GM19467 (cell line): ENCODE results near the gene PLA2G5.

ENCODE experiments used
- ATAC-seq: cut with Tn5 transposase; IDR thresholded peaks from one replicate; pipeline ENCODE4 v1.9.1; 2021; ENCODE audit warnings: mild to moderate bottlenecking, moderate library complexity; ENCODE audit not compliant: unreplicated experiment

PLA2G5 gene

DNA sequence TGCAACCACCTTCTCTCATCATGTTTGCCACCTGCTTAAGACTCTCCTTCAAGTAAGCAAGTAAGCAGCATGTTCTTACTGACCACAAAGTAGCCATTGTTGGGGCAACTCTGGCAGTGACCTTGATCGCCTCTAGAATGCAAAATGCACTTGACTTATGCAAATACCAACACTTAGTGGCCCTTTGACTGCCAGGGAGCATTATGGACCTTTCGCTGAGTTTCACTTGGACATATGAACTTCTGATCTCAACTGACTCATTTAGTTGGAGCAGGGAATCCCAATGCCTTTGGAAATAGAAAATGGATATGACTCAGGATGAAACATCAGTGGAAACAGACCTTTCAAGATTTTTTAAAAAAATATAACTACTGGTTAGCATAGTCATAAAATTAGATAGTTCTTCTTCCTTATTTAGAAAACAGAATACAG is 6.1 kb upstream of the PLA2G5 start:
- no peak for ATAC-seq

DNA sequence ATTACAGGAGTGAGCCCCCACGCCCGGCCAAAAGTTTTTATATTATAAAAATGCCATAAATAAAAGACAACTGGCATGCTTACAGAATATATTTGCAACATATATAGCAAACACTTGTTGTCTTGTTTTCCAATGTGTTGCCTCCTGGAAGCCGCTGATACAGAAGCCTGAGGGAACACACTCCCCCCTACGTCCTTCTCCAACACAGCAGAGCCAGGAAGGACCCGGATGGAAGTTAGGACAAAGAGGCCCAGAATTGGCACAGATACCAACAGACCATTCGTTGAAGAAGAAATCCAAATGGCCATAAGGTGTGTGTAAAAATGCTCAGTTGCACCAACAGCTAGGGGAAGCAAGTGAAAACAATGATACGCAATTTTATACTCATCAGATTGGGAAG is 1.3 kb upstream of the PLA2G5 start:
- no peak for ATAC-seq

DNA sequence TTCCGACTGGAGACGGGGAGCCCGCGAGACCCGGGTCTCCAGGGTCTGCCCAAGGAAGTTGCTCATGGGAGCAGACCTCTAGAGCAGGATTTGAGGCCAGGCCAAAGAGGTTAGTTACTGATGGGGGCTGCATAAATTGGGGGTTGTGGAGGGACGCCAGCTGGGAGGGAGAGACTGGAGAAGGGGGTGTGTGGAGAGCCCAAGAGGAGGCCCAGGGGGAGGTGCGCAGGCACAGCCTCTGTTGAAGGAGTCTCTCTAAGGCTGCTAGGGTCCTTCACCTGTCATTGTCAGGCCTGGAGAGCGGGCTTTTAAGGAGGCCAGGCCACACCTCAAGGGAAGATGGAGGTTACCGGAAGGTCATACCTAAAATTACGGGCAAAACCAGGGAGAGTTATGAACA is 363 bp downstream of the PLA2G5 start:
- ATAC-seq, result no peak

DNA sequence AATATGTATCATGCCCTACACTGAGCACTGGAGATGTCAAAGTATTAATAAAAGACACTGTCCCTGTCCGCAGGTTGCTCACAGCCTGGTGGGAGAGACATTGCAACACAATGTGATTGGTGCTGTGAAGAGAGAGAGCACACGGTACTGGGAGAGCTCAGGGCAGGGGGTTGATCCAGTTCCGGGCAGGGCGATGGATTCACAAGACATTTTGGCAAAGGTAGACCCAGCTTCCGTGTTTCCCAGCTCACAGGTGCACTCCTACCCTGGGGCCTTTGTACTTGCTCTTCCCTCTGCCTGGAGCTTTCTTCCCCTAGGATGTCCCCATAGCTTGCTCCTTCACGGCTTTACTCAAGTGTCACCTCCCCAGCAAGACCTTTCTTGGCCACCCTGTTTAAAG is 1.4 kb downstream of the PLA2G5 start:
- no peak for ATAC-seq

DNA sequence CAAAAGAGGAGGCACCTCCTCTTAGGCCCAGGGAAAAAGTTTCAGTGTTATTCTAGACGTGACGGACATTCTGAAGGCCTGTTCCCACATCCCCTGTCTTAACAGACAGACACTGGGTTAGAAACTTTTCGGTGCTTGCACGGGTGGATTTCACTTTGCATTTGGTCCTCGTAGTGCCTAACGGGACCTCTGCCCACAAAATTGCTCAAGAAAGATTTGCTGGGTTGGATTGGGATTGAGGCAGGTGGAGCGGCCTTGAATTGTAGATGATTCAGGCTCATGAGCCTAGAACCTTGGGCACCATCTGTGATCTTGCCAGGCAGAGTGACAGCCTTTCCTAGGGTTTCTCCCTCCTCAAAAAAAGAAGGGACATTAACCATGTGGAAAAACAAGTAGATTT is 2.8 kb downstream of the PLA2G5 start:
- ATAC-seq, result no peak

DNA sequence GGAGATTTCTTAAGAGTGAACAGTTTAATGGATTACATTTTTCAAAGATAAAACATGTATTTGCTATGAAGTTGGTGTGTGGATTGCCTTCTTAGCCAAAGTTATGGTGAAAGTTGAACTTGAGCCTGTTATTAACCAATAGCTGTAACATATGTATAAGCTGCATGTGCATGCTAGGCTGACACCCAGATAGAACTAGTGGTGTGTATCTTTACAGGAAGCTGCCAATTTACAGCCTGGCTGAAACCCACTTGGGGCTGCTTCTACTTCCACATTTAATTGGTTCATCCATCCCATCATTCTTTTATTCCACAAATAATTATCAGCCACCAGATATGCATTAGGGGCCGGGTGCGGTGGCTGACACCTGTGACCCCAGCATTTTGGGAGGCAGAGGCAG is 3.3 kb downstream of the PLA2G5 start:
- no peak for ATAC-seq

DNA sequence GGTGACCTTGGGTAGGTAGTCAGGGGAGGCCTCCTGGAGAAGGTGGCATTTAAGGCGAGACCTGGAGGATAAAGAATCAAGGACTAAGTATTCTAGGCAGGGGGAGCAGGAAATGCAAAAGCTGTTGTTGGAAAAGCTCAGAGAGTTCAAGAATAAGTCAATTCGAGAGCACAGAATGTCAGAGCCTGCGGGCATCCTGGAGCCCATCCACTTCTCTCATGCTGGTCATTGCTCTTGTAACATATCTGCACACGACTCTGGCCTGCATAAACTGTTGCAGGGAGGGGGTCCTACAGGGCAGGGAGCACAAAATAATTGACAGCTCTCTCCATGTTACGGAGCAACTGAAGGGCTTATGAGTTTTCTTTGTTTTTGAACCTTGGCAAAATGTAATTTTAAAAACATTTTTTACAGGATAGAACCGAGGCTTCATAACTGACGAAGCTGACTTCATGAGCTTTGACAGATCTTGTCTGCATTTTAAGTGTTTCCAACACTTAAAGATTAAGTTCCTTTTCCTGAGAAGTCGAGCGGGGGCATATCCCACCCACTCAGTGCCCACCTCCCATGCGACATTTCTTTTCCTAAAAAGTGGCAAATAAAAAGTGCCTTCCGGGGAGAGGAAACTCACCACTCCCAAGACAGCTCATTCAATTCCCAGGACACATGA is 4.2 kb downstream of the PLA2G5 start:
- ATAC-seq, result no peak

DNA sequence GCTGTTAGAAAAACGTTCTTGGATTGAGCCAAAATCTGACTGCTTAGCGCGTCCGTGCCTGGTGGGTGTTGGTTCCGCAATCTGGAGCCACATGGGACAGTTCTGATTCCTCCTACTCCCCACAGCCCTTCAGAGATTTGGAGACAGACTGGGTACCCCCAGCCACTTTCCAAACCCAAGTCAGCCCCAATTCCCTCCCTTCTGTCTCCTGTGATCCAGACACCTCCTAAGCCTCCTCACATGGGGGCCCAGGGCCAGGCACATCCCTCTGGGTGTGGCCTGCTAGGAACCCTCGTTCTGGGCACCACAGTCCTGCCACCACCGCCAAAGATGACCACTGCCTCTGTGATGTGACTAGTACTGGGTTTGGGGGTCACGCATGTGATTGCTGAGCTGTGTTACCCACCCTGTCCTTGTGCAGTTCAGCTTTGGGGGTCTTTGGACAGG is 4.8 kb downstream of the PLA2G5 start:
- no peak for ATAC-seq

DNA sequence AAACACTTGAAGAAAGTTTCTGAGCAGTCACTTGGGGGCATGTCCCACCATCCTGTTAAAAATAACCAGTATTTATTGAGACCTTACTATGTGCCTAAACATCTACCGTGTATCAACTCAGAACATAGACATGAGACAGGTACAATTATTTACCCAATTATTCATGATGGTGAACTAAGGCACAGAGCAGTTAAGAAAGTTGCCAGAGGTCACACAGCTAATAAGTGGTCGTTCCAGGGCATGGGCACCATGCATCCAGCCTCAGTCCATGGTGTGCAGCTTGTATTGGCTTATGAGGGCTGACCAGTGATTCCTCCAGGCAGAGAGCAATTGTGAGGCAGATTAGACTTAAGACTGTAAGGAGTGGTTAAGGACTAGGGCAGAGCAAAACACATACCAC is 5.4 kb downstream of the PLA2G5 start:
- no peak for ATAC-seq

DNA sequence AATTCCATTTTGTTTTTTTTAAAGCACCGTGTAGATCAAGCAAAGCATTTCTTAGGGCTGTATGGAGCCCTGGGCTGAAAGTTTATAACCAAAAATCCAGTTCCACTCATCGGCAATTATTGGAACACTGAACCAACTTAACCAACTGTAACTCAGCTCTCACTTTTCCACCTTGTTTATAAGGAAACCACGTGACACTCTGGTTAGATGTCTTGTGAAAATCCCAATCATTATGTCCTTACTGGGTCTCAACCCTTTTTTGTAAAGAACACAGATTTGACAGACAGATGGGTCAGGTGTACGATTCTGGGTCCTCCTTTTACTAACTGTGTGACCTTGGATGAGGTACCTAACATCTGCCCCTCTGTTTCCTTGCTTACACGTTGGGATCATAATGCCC is 6.2 kb downstream of the PLA2G5 start:
- ATAC-seq, result no peak

DNA sequence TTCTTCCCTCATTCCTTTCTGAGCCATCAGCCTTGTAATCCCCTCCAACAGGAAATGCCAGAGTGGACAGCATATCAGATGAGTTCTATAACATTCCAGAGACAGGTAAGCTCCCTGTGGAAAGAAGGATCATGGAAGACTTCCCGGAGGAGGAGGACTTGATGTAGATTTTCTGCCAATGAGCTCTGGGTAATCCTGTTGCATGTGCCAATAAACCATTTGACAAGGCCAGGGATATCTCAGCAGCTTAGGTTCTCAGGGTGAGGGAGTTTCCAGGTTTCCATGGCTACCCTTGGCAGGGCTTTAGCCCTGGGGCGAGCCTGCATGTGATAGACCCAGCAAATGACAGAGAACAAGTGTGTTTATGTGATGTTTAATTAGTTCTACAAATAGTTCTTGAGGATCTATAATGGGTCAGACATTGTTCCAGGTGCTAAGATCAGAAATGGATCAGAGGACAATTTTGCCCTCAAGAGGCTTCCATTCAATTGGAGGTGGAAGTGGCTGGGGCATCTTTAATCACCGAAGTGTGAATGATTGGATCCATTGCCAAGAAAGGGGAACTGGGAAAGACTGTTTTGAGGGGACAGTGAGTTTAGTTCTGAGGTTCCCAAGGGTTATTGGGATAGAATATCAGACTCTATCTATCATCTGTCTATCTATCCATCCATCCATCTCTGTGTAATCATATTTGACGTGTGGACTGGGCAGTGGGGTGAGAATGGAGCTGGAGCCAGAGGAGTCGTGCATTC is 6.9 kb downstream of the PLA2G5 start:
- ATAC-seq, result no peak

DNA sequence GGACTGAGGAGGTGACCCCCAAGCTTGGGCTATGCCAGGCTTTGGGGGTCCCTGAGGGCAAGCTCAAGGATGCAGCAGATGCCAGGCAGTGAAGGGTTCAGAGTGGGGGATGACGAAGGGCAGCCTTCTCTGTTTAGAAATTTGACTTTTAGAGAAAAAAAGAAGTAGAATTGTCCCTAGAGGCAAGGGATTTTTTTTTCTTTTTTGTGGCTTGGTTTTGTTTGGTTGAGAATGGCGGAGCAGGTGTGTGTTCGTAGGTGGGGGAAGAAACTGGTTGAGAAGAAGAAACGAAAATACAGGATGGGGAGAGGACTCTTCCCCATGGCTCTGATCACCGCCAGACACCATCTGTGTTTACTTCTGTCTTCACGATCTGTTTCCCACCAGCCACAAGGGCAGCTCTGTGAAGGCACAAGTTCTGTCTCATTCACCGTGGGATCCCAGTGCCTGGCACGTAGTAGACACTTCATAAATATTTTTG is 8.2 kb downstream of the PLA2G5 start:
- no peak for ATAC-seq

DNA sequence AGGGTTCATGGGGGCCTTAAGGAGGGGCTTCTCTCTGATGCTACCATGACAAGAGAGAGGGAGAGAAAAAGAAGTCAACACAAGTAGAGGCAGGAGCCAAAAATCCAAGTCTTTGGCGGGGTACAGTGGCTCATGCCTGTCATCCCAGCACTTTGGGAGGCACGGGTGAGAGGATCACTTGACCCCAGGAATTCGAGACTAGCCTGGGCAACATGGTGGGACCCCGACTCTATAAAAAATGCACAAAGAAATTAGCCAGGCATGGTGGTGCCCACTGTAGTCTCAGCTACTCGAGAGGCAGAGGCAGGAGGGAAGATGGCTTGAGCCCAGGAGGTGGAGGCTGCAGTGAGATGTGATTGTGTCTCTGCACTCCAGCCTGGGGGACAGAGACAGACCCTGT is 8.7 kb downstream of the PLA2G5 start:
- ATAC-seq, result no peak

DNA sequence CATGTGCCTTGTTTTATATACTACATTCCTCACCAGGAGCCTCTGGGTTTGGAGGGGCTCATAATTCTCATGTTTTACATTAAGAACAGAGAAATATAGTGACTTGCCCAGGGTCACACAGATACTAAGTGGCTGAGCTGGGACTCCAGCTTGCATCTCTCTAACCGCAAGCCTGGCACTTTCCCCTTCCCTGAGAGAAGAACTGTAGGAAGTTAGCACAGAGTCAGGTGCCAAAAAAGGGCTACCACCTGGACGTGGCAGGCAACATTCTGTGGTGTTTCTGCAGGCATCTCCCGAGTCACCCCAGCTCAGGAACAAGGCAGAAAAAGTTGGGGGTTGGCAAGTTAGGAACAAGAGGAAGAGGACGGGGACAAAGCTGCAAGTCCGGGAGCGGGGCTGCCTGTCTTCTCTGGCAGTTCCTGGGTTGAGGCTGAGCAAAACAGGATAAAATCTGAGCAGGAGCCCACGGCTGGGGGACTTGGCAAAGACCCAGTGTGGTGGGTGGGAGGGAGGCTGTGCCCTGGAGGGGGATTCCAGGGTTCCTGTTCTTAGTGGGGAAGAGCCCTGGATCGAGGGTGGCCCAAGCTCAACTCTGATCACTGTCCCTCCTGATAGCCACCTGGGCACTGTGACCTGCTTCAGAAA is 9.8 kb downstream of the PLA2G5 start:
- ATAC-seq, result no peak

DNA sequence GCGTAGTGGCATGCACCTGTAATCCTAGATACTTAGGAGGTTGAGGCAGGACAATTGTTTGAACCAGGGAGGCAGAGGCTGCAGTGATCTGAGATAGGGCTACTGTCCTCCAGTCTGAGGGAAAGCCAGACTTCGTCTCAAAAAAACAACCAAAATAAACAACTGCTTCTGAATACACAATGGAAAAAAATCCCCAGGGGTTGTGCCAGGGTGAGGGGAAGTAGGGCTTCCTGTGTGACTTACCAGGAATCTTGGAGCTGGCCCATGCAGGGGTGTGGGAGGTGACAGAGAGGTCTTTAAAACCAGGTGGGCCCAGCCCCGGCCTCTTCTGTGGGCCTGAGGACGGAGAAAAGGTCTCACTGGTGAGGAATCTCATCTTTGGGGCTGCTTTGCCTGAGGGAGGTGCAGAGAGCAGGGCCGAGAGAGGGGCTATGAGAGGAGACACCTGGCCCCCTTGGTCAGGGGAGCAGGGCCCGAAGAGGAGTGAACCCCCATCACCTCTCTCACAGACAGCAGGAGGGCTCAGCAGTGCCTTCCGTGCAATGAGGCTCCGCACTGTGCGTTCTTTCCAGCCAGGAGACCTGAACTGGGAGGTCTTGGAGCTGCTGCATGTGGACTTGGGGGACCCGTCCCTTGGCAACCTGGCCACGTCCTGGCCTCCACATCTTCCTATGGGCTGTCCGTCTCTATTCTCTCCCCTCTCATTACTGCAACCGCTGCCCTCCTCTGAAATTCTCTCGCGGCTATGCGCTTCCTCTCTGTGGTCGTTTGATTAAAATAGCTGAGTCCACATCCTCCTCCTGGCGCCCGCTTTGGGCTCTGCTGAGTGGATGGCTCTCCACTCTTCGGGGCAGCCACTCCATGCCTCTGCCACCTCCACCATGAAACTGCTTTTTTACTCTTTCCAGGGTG is 10.7 kb downstream of the PLA2G5 start:
- no peak for ATAC-seq

DNA sequence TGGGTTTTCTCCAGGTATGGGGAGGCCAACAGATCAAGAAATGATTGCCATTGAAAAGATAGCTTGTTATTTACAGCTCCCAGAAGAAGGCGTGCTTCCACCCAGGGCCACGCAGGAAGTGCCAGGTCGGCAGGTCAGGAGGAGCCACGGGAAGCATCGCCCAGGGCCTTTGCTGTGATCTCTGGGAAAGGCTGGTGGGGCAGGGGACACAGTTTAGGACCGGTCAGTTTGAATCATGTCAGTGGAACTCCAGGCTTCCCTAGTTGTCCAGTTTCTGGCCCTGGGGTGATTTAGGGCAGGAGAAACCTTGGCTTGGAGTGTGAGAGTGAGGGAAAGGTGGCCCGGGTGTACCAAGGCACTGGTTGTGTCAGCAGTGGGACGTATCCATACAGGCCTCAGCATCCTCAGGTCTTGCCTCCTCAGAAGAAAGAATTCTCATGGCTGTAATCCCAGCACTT is 11.4 kb downstream of the PLA2G5 start:
- ATAC-seq, result no peak

DNA sequence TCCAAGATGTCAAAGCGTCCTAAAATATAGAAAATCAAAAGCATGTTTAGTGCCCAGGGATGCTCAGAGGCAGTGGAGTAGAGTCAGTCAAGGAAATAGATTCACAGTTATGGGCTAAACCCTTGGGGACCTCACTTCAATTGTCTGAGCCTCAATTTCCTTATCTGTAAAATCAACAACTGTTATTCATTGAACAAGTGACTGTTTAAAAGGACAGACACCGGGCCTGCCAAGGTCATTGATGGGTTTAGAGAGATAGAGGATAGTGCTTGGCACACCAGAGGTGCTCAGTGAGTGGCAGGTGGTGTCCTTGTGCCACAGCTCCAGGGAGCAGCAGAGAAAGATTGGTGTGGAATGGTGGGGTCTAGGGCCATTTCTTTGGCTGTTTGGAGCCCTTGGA is 12.8 kb downstream of the PLA2G5 start:
- no peak for ATAC-seq

DNA sequence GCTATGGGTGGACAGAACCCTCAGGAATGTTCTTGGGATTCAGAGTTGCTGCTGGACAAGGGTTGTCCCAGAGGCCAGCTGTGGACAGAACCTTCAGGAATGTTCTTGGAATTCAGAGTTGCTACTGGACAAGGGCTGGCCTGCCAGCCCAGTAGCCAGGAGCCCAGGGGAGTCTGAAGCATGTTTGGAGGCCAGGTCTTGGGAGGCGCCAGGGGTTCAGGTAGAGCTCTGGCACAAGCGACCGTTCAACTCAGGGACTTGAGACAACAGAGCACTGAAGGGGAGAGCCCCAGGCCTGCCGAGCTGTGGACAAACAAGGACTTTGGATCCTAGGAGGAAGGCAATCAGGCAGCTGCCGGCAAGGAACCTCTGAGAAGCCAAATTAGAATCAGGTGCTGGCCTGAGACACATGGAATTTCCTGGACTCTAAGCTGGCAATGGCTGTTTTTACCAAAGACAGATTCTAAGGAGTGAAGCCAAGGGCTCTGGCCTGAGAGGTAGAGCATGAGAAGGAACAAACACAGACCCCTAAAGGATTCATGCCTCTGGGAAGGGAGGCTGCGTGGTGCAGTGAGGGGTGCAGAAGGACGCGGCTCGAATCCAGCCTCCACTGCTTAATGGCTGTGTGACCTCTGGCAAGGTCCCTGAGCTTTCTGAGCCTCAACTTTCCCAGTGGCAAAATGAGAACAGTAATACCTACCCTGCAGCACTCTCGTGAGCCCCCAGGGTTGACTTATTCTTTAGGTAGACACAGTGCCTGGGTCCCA is 13.4 kb downstream of the PLA2G5 start:
- no peak for ATAC-seq

DNA sequence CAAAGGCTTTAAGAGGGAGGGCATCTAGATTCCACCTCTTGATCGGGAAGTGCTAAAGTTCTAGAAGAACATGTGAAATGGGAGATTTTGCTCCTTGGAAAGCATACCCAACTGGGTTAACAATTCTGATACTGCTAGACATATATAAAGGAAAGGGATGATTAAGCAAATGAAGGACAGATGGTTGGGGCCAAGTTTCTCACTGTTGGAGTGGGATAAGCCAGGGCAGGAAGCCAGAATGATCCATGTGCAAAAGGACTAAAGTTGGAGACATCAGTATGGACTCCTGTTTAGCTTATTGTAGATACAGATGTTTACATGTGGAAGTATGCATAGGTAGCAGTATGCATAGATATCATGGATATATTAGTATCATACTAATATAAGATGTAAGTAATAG is 16.8 kb downstream of the PLA2G5 start:
- no peak for ATAC-seq

DNA sequence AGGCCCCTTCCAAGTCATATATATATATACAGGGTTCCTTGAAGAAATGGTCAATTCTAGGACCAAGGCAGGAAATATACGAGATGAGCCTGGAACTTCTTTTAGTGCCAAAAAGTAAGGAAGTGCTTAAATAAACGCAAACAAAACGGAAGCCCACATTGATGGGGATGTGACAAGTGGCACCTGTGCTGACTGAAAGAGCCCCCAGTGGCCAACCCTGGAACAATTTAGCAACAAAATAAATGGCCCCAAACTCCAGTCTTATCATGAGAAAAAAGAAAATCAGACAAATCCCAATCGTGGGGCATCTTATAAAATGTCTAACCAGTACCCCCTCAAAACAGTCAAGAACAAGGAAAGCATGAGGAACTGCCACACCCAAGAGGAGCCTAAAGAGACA is 17.7 kb downstream of the PLA2G5 start:
- ATAC-seq, result no peak
